IMR-90 (cell line): ENCODE measurements around the gene PLD5. TPM values are rescaled to one million over a fixed set of nuclear protein-coding genes. Genes with fewer than 3 reads are reported as not detected.

Source experiments
- ATAC-seq: fragments of 200-7000 bp; cut with Tn5 transposase; 2 replicates; pipeline ENCODE4 v1.9.1; 2020; ENCODE audit warnings: low read depth, mild to moderate bottlenecking, moderate library complexity
- BruUV-seq: library from RNA; stranded (reverse); fragments of 400-500 nt; replicated peaks from 2 replicates; lab custom pipeline; 2021; lab: Mats Ljungman, UMichigan
- CTCF ChIA-PET: fragments of 300-600 bp; formaldehyde crosslinking; extraction: SDS; loops from one replicate; lab custom pipeline; 2021; ENCODE audit warnings: antibody characterized with exemption; lab: Yijun Ruan, JAX
- POLR2A ChIA-PET: fragments of 300-600 bp; sonication (Branson Sonifier 250); formaldehyde crosslinking; loops from one replicate; lab custom pipeline; 2022; ENCODE audit warnings: antibody characterized with exemption; ENCODE audit not compliant: unreplicated experiment; lab: Charles Lee
- DNase-seq: peaks from one replicate; pipeline ENCODE4 v3.0.0; 2013
- H2AFZ ChIP-seq: replicated peaks from 2 replicates; pipeline ENCODE3; 2013; ENCODE audit warnings: low read length, mild to moderate bottlenecking; ENCODE audit not compliant: poor library complexity
- H2AK5ac ChIP-seq: 2 replicates; pipeline ENCODE4 v1.6.1; 2013; ENCODE audit warnings: low read depth, low read length, inconsistent platforms
- H2AK9ac ChIP-seq: replicated peaks from 2 replicates; pipeline ENCODE3; 2013; ENCODE audit warnings: mild to moderate bottlenecking, low read depth, low read length, moderate library complexity; ENCODE audit not compliant: poor library complexity
- H2BK120ac ChIP-seq: 2 replicates; pipeline ENCODE4 v1.6.1; 2013; ENCODE audit warnings: low read depth, low read length, inconsistent platforms
- H2BK15ac ChIP-seq: 3 replicates; pipeline ENCODE4 v1.6.1; 2013; ENCODE audit warnings: low read depth, low read length, inconsistent platforms
- H2BK20ac ChIP-seq: 2 replicates; pipeline ENCODE4 v1.6.1; 2013; ENCODE audit warnings: low read depth, mild to moderate bottlenecking, inconsistent platforms, low read length, moderate library complexity
- H2BK5ac ChIP-seq: 2 replicates; pipeline ENCODE4 v1.6.1; 2013; ENCODE audit warnings: mild to moderate bottlenecking, low read depth, low read length, inconsistent platforms; ENCODE audit not compliant: poor library complexity, severe bottlenecking
- H3K14ac ChIP-seq: replicated peaks from 2 replicates; pipeline ENCODE4 v1.6.1; 2013; ENCODE audit warnings: low read depth, low read length, inconsistent platforms
- H3K18ac ChIP-seq: 2 replicates; pipeline ENCODE4 v1.6.1; 2013; ENCODE audit warnings: low read depth, low read length, control low read depth
- H3K23ac ChIP-seq: 2 replicates; pipeline ENCODE4 v1.6.1; 2013; ENCODE audit warnings: low read depth, low read length, inconsistent platforms
- H3K27ac ChIP-seq: 2 replicates; pipeline ENCODE4 v1.5.1; 2013; ENCODE audit warnings: mild to moderate bottlenecking, control low read depth, low read length; ENCODE audit not compliant: insufficient read depth
- H3K27me3 ChIP-seq: 2 replicates; pipeline ENCODE4 v1.6.1; 2013; ENCODE audit warnings: low read length; ENCODE audit not compliant: control insufficient read depth, insufficient read depth
- H3K36me3 ChIP-seq: 2 replicates; pipeline ENCODE4 v1.6.1; 2013; ENCODE audit warnings: low read length, mixed read lengths; ENCODE audit not compliant: control insufficient read depth, insufficient read depth
- H3K4ac ChIP-seq: 2 replicates; pipeline ENCODE4 v1.6.1; 2013; ENCODE audit warnings: low read depth, low read length, inconsistent platforms
- H3K4me1 ChIP-seq: 2 replicates; pipeline ENCODE4 v1.6.1; 2013; ENCODE audit warnings: low read length, mixed read lengths; ENCODE audit not compliant: control insufficient read depth, insufficient read depth
- H3K4me2 ChIP-seq: 2 replicates; pipeline ENCODE4 v1.6.1; 2013; ENCODE audit warnings: low read depth, mild to moderate bottlenecking, control low read depth, low read length, moderate library complexity
- H3K4me3 ChIP-seq: 2 replicates; pipeline ENCODE4 v1.5.1; 2013; ENCODE audit warnings: low read depth, mild to moderate bottlenecking, control low read depth, low read length, moderate library complexity; ENCODE audit not compliant: insufficient read depth
- H3K56ac ChIP-seq: 2 replicates; pipeline ENCODE4 v1.6.1; 2013; ENCODE audit warnings: low read length, inconsistent platforms; ENCODE audit not compliant: insufficient read depth; ENCODE audit errors: extremely low read depth
- H3K79me1 ChIP-seq, 2 experiments: 2 replicates each; pipeline ENCODE4 v1.6.1; 2013; ENCODE audit warnings: low read length in 2 of 2, inconsistent platforms in 1 of 2, low read depth in 1 of 2
- H3K9ac ChIP-seq: 2 replicates; pipeline ENCODE4 v1.6.1; 2013; ENCODE audit warnings: low read depth, low read length, control low read depth
- H3K9me1 ChIP-seq: 2 replicates; pipeline ENCODE4 v1.6.1; 2013; ENCODE audit warnings: low read length, inconsistent platforms; ENCODE audit not compliant: insufficient read depth
- H3K9me3 ChIP-seq: 2 replicates; pipeline ENCODE4 v1.6.1; 2013; ENCODE audit warnings: low read length; ENCODE audit not compliant: control insufficient read depth, insufficient read depth
- H4K20me1 ChIP-seq: 2 replicates; pipeline ENCODE4 v1.6.1; 2013; ENCODE audit warnings: low read length, inconsistent platforms; ENCODE audit not compliant: insufficient read depth
- H4K5ac ChIP-seq: 2 replicates; pipeline ENCODE4 v1.6.1; 2013; ENCODE audit warnings: mild to moderate bottlenecking, low read depth, low read length, control low read depth
- H4K8ac ChIP-seq, 2 experiments: 2 replicates each; pipeline ENCODE4 v1.6.1; 2013; ENCODE audit warnings: low read depth in 2 of 2, low read length in 2 of 2, control low read depth in 1 of 2, inconsistent platforms in 1 of 2
- H4K91ac ChIP-seq: 2 replicates; pipeline ENCODE4 v1.6.1; 2013; ENCODE audit warnings: low read depth, low read length, inconsistent platforms; ENCODE audit not compliant: insufficient read depth
- CHD1 ChIP-seq: IDR thresholded peaks from 2 replicates; pipeline ENCODE4 v1.6.1; 2012; ENCODE audit warnings: low read depth, low read length, improper control_type of control experiment
- RCOR1 ChIP-seq: IDR thresholded peaks from 2 replicates; pipeline ENCODE4 v1.6.1; 2012; ENCODE audit warnings: mild to moderate bottlenecking, low read length, improper control_type of control experiment; ENCODE audit not compliant: insufficient replicate concordance
- SMC3 ChIP-seq: fragments of 150-350 bp; IDR thresholded peaks from 2 replicates; pipeline ENCODE4 v1.6.1; 2016; ENCODE audit warnings: low read depth, mild to moderate bottlenecking, antibody characterized with exemption, low read length, moderate library complexity
- whole genome bisulfite sequencing, 2 experiments: methylation state at CpG; one replicate each; pipeline versions ENCODE4 v1.1.5 to v1.1.7; 2013; ENCODE audit warnings: missing lambda C conversion rate in 2 of 2; ENCODE audit not compliant: insufficient read length in 1 of 2; ENCODE audit errors: extremely low coverage in 2 of 2; 5-methylcytosine and 5-hydroxymethylcytosine counted together
- dilution Hi-C: fragments of 300-500 bp; cut with HindIII; formaldehyde crosslinking; loops from one replicate; pipeline ENCODE4 v1.14.3; 2018; ENCODE audit warnings: low sequenced_read_pairs; ENCODE audit not compliant: unreplicated experiment
- in situ Hi-C: fragments of 300-500 bp; cut with MboI; formaldehyde crosslinking; loops from 3 replicates; pipeline ENCODE4 v1.14.3; 2019; ENCODE audit warnings: low sequenced_read_pairs, inconsistent platforms, mixed read lengths
- intact Hi-C: fragments of 100-400 bp; cut with micrococcal nuclease; formaldehyde crosslinking; loops from 2 replicates; pipeline ENCODE4 v1.10.0; 2022
- polyA plus RNA-seq, 3 experiments: library from polyadenylated mRNA; depleted of rRNA; stranded (reverse); fragments of >200 nt; gene quantifications; 2 replicates each; pipeline ENCODE4 v1.2.3, GENCODE V29; 2012; ENCODE audit warnings: low replicate concordance in 1 of 3
- total RNA-seq: library from RNA; depleted of rRNA; stranded (reverse); fragments of >200 nt; gene quantifications from 2 replicates; pipeline ENCODE4 v1.2.3, GENCODE V29; 2012

The PLD5 gene
- total and polyA plus RNA-seq, 2 of the 4 experiments (the other 2 are of a cell fraction): not detected

GRCh38 chr1:242062271-242062670 is 462.2 kb downstream of the PLD5 start:
- TF ChIP-seq CHD1: no peak
- TF ChIP-seq SMC3: no peak
- TF ChIP-seq RCOR1: no peak
- H3K4me2 ChIP-seq: no peak overlapping the region
- no peak for DNase-seq
- no peak overlapping the region for H2BK20ac ChIP-seq
- ChIA-PET POLR2A (no interaction called here), CTCF (no interaction called here)
- no TSS peak for BruUV-seq
- no peak overlapping the region for H3K56ac ChIP-seq
- no peak overlapping the region for H3K23ac ChIP-seq
- H3K18ac ChIP-seq: no peak overlapping the region
- no peak overlapping the region for H2BK5ac ChIP-seq
- H3K27me3 ChIP-seq: no peaks in the 10 kb centered on the region
- no peaks in the 10 kb centered on the region for H3K4me1 ChIP-seq
- no peak overlapping the region for H2AFZ ChIP-seq
- H3K36me3 ChIP-seq: no peaks in the 10 kb centered on the region
- H3K9ac ChIP-seq: no peak overlapping the region
- H2BK120ac ChIP-seq: no peak overlapping the region
- 18% methylated on average over 3 of the region's 3 CpGs; no CpG with 5 or more reads in 1 of the 2 experiments for WGBS, 2 experiments
- in situ Hi-C loops (no loop called here), intact Hi-C loops (no loop called here), dilution Hi-C loops (no loop called here)
- no peak overlapping the region for H2AK5ac ChIP-seq
- H3K9me3 ChIP-seq: peaks cover 38% of the 10 kb centered on the region
- no peak overlapping the region for H3K4ac ChIP-seq
- H3K79me1 ChIP-seq: no peaks in the 10 kb centered on the region
- H2AK9ac ChIP-seq: no peak overlapping the region
- H4K91ac ChIP-seq: no peak overlapping the region
- ATAC-seq: no peak
- H4K20me1 ChIP-seq: no peaks in the 10 kb centered on the region
- H4K5ac ChIP-seq: no peak overlapping the region
- no peak overlapping the region for H2BK15ac ChIP-seq
- no peak overlapping the region for H3K4me3 ChIP-seq
- H3K27ac ChIP-seq: no peak overlapping the region
- H3K14ac ChIP-seq: no peak overlapping the region
- no peaks in the 10 kb centered on the region for H3K9me1 ChIP-seq
- no peak overlapping the region for H4K8ac ChIP-seq
